SKM-1 treated with dmso at 0.1 percent for 144 hours (cell line): Measurements from ENCODE around the gene IFFO2.
"Not testable (repeated sequence)": the region's sequence is repeated elsewhere in the genome, so short reads cannot be mapped to it uniquely, and the experiment has no call there.

Experiments
- DNase-seq: peaks from one replicate; lab custom pipeline; 2025; ENCODE audit not compliant: unreplicated experiment; lab: John Stamatoyannopoulos, UW

The IFFO2 gene

DNA sequence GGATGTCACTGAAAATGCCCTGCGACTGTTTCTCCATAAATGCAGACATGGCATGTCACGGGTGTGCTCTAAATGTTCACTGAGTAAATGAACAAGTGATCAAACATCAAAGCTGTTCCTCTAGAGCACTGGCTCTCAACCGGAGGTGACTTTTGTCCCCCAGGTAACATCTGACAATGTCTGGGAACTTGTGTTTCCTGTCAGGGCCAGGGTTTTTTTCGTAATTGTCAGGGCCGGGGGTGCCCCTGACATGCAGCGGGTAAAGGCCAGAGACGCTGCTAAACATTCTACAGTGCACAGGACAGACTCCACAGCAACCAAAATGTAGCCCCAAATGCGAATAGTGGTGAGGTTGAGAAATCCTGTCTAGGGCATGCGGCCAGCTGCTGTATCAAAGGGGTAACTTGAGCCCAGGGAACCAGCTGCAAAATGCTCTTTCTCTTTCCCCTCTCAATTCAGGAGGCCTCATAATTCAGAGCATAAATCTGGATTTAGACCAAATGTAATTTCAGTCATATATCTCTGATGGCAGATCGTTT, 56.1 kb downstream of the IFFO2 start:
- DNase-seq, result no peak

- DNase-seq, result no peak
These were observed 57.0 kb downstream of the IFFO2 start for GRCh38 chr1:18899363-18900049.

GRCh38 chr1:18898567-18898966, 57.9 kb downstream of the IFFO2 start:
- no peak for DNase-seq

GRCh38 chr1:18895317-18895716, 61.2 kb downstream of the IFFO2 start:
- DNase-seq, result no peak

DNA sequence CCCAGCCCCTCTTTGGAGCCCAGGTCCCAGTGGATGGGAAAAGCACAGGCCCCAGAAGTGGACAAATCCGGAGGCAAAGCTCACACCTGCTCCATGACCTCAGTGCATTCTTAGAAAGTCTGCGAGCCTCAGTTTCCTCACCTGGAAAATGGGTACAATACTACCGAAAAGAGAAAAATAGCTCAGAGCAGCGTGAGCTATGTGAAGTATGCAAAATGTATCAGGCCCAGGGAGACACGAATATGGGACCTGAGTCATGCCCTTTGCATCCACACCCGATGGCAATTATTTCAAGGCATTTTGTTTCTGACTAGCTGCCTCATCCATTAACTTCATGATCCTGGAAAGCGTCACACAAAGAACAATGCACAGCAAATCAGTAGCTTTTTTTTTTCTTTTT, 63.4 kb downstream of the IFFO2 start:
- DNase-seq, result no peak

DNA sequence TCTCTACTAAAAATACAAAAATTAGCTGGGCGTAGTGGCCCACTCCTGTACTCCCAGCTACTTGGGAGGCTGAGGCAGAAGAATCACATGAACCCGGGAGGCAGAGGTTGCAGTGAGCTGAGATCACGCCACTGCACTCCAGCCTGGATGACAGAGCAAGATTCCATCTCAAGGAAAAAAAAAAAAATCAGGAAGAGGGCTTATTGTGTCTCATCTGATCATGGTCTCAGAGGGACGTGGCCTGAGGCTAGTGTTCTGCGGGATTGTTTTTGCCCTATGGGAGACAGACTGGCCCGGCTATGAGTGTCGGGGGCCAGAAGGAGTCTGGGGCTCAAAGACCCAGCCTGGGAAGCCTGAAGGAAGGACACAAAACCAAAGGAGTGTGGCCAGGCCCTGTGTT, 64.6 kb downstream of the IFFO2 start:
- not testable (repeated sequence) for DNase-seq

DNA sequence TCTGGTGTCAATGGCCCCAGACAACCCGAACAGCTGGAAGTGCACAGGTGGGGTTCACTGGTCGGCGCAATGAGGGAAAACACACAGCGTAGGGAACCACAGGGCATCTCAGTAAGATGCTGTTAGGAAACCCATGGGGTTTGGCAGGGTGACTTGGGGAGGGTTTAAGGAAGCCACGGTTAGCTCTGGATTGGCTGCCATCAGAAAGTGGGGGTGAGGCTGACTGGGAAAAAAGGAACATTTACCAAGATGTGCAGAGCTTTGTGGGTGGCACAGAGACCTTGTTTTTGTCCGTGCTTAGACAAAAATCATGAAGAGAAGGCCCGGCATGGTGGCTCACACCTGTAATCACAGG, 65.1 kb downstream of the IFFO2 start:
- no peak for DNase-seq

DNA sequence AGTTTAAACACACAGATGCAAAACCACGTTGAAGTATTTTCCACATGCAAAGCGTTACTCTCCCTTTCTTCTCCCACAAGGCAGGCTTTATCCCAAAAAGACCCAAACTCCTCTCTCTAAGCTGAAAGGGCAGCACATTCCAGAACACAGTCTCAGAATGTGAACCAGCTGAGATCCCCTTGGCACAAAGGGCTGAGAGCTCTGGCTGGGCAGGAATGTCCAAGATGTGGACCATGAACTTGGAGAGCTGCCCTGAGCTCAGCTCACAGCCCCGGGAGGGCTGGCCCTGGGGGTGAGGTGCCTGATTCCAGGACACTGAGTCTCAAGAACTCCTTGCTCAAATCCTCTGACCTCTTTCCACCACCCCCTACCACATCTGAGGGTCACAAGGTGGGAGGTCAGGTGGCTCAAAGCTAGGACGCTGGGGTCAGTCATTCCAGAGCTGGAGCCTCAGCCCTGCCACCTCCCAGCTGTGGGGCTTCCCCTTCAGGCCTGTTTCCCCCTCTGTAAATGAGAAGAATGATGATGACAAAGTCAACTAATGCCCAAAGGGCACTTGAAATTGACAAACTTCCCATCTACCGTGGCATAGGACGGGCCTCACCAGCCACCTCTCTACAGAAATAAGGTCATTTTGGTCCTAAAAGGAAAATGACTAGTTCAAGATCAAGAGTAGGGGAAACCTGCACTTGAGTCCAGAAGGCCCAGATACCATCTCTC, 65.6 kb downstream of the IFFO2 start:
- no peak for DNase-seq

DNA sequence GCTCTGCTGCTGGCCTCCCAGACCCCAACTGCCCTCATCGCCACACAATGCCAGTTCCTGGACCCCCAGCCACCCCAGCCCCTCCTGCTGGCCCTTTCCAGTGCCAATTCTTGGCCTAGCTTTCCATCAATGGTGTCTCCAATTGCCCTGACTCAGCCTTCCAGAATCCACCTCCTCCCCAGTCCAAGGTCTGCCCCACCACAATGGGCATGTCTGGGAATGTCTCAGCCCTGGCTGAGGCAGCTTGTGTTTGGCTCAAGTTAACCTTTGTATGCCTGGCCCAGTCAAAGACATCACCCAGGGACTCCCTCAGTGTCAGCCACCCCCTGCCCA, 70.5 kb downstream of the IFFO2 start:
- DNase-seq, result no peak

DNA sequence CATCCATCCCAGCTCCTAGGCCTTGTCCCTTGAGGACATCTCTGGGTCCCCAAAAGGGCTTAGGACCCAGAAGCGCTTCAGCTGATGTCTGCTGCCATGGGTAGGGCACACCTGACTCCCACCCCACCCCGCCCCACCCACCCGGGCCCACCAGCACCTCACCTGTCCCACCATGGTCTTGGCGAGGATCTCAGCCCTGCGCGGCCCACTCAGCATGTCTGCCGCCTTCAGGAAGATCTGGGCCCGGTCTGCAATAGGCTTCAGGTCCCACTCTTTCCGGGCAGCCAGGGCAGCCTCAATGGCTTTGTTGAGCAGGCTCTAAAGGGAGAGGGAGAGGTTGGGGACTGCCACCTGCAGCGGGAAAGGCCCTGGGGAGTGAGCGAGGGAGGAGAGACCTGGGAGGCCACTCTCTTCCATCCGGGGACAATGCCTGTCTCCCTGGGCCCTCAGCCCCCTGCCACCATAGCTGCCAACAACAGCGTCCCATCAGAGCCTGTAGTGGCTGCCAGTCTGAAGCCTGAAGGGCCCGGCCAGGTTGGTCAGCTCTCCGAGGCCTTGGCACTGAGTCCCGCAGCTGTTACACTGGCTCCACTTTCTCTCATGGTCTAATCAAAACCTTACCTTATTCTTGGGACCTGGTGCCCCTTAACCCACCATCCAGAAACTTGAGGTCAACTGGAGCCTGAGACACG, 71.0 kb downstream of the IFFO2 start:
- no peak for DNase-seq

DNA sequence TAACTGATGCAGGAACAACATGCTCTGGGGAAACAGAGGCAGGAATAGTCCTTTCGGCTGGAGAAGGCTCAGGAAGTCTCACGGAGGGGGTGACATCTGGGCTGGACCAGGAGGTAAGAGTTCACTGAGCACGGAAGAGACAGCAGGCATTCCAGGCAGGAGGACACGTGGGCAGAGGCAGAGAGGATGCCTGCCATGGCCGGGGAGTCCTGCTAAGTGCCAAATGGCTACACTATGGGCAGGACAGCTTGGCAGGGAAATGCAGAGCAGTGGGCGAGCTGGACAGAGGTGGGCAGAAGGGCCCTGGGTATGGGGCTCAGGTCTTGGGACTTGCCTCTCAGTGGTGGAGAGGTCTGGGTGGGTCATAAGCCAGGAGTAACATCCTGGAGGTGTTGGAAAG, 71.7 kb downstream of the IFFO2 start:
- no peak for DNase-seq

DNA sequence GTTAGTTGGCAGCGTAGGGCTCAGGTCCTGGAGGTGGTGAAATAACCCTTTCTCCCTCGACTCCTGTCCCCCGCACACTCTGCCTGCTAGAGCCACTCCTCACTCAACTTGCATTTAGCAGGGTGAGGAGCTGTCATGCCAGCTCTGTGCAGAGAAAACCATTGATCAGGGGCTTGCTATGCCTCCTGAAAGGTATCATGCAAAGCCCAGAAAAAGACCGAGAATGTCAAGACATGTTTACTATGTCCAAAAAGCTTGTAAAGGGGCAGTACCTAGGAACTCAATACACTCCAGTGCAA, 72.1 kb downstream of the IFFO2 start:
- DNase-seq, result no peak

DNA sequence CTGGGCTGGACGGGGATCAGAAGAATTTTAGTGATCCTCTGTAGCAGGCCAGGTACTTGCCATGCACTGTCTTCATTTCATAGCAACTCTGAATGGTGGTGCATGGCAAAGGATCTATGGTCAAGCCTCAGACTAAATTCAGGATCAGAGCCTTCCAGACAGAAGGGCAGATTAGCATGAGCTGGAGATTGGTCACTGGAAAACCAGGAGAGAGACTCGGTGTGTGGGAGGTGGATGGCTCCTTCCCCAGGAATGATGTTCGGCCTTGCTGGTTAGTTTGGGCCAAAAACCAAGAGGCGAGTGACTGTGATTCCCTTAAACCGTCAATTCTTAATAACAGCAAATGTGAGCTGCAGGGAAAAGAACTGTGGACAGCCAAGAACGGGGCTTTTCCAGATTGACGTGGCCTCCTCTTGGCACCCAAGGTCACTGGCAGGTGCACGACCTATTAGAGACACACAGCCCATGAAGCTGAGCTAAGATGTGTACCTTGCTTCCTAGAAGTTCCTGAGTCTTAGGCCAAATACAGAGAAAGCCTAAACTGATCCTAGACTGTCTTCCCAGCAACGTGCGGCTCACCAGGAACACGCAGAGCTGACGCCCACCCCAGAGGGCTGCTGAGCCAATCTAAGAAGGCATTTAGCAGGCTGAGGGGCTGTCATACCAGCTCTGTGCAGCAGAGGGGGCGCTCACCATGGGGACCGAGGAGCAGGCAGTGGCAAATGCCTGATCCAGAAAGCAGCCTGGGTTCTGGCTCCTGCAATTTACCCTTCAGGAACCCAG, 72.6 kb downstream of the IFFO2 start:
- DNase-seq, result peak; percentile 15

- no peak for DNase-seq
These were observed 73.4 kb downstream of the IFFO2 start for GRCh38 chr1:18883079-18883478.

DNA sequence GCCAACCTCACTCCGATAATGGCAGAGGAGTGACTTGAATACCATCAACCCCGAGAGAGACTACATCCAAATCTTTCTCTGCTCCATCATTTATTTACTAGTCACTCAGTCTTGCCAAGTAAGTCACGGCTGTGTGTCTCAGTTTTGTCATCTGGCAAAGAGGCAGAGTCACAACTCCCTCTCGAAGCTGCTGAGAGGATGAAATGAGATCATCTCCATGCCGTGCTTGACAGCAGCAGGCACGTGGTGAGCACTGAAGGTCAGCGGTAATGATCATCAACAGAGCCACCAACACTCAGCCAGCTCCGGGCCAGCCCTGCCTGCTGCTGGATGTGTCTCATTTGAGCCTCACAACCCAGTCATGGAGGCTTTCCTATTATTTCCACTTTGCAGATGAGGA, 74.0 kb downstream of the IFFO2 start:
- DNase-seq, result no peak

DNA sequence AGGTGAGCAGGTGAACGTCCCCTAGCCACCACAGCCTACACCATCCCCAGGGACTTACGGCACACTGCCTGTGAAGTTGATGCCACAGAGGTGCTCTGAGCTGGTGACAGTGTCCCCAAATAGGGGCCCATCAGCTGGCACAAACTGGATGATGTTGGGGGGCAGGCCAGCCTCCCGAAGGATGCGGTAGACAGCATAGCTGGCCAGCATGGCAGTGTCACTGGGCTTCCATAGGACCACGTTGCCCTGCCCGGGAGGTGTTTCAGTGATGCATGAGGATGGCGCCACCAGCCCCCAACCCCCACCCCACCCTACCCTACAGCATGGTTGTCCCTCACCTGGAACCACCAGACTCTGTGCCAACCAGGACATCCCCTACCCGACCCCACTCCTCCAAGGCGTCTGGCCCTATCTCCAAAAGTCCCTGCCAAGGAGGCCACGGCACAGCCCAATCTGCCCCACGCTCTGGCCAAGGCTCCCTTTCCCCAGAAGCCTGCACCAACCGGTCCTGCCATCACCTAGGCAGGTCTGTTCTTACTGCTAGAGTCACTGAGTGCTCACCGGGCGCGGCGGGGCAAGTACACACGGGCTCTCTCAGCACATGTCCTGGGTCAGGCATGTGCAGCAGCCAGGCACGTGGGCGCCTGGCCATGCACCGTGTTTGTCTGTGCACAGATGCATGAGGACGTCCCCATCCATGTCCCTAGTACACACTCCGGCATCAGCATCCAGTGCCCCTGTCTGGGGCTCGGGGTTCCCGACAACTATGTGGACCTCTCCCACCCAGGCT, 74.6 kb downstream of the IFFO2 start:
- DNase-seq, result no peak

DNA sequence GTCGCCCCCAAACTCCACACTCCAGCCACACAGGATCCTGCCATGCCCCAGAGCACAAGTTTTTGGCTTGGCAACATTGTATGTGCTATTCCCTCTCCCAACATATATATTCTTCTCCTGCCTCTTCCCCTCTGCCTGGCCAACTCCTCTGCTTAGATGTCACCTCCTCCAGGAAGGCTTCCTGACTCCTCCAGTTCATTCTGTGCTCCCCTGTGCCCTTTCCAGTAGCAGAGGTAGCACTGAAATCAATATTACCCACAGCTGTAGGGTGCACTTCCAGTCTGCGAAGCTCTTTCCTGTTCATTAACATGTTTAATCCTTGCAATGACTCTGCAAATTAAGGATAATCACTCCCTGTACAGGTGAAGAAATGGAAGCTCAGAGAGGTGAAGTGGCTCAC, 75.3 kb downstream of the IFFO2 start:
- no peak for DNase-seq

DNA sequence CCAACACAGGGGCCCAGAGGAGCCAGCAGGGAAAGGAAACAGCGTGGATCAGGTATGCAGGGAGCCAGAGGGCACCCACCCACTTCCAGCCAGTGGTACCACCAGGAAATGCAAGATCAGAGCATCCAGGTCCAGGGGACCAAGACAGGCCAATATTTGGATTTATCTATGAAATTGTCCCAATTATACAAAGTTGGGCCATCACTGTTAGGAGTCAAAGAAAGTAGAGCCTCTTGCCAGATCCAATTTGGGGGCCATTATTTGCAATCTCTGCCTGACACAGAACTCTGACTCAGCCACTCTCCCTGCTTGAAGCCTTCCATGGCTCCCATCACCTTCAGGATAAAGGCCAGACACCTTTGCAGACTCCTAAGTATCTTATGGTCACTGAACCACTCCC, 75.9 kb downstream of the IFFO2 start:
- DNase-seq, result no peak

DNA sequence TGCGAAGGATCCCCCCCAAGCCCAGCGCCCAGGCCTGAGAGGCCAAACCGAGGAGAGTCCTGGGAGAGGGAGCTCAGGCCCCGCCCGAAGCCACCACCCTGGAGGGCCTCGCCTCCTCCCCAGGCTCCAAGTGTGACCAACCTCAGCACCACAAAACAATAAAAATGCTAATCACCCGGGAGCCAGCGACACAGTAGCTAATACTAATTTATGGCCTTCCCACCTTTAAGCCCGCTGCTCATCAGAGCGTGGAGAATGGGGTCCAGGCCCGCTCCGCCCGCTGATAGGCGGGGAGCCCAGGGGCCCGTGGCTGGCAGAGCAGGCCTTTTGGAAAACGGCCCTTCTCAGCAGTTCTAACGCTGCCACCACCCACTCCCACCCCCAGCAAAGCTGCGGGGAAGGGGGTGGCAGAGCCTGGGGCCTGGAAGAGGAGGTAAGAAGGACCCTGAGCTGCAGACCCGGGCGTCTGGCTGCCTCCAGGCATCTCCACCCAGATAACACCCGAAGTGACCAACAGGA, 76.6 kb downstream of the IFFO2 start:
- DNase-seq, result no peak

- DNase-seq, result no peak
These were observed 77.2 kb downstream of the IFFO2 start for GRCh38 chr1:18879215-18879790.
